Measurements from ENCODE around the gene ENPP1.

The ENPP1 gene

GRCh38 chr6:131787766-131788712, 19.8 kb upstream of the ENPP1 start:
- no peak for DNase-seq

DNA sequence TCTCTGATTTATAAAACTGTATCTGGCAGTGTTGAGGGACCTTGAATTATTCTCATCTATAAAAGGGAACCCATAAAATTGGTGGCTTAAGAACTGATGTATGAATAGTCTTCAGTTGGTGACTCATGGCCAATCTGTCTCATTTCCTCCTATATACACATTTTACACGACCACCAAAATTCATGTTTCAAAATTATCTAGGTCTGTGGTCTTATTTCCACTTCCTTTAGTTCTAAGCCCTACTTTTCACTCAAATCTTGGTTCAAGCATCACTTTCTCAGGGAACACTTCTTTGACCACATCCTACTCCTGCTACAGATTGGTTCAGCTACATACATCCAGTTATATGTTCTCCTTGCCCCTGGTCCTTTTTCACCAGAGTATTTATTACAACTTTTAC, 18.6 kb upstream of the ENPP1 start:
- no peak for DNase-seq

DNA sequence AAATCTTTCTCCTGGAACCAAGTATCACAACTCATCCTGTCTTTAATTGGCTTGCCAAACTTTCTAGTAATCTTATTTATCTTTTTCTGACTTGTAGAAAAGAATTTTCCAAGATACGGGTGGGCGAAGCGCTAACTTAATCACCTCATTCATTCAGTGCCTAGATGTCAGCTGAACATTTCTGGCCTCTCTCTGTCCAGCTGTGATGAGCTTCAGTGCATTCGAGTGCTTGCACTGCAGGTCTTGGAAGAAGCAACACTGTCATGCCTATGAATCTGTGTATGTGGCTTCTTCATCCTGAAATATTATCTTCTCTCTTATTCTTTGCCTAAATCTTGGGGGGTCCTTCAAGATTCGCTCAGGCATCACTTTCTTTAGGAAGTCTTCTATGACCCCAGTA, 16.3 kb upstream of the ENPP1 start:
- DNase-seq: no peak

GRCh38 chr6:131792091-131792496, 15.7 kb upstream of the ENPP1 start:
- DNase-seq: no peak

DNA sequence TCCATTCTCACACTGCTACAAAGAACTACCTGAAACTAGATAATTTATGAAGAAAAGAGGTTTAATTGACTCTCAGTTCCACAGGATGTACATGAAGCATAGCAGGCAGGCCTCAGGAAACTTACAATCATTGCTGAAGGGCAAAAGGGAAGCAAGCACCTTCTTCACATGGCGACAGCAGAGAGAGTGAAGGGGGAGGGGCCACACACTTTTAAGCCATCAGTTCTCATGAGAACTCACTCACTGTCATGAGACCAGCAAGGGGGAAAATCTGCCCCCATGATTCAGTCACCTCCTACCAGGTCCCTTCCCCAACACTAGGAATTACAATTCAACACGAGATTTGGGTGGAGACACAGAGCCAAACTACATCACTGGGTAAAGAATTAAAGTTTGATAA, 12.5 kb upstream of the ENPP1 start:
- no peak for DNase-seq

- no peak for DNase-seq
Measured at GRCh38 chr6:131802347-131802746, 5.5 kb upstream of the ENPP1 start.

- DNase-seq: no peak
Measured at GRCh38 chr6:131803007-131803769, 4.6 kb upstream of the ENPP1 start.

- DNase-seq: no peak
Measured at GRCh38 chr6:131804131-131804530, 3.7 kb upstream of the ENPP1 start.

- no peak for DNase-seq
Measured at GRCh38 chr6:131807321-131807643, 538 bp upstream of the ENPP1 start.

GRCh38 chr6:131808460-131809269, 845 bp downstream of the ENPP1 start:
- DNase-seq: no peak

DNA sequence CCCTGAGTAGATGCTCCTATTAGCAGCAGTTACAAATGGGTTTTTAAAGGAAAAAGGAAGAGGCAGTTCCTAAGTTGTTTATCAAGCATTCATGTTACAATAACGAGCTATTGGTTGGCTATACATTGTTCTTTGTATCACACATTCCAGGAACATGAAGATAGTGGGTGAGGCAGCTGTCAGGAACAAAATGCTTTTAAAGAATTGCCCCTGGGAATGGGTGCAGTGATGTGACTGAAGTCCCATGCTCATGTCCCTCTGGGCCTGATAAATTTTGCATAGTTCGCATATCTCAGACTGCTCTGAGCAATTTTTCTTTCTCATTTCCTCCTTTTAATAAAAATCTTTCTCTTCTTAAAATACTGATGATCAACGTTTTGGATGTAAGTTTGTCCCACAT, 3.7 kb downstream of the ENPP1 start:
- DNase-seq: no peak

DNA sequence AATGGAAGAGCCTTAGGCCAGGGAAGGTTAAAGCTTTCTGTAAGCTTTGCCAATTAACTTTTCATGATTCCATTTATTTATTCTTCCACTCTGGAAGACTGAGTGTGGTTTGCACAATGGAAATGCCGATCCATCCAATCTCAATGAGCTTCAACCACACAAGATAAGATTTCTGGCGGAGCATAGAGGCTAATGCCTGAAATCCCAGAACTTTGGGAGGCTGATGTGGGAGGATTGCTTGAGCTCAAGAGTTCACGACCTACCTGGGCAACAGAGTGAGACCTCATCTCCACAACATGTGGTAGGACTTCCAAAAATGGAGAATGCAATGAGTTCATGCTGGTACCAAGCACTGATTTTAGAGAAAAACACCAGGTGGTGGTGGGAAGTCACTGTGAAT, 6.2 kb downstream of the ENPP1 start:
- DNase-seq: peak; percentile 58

DNA sequence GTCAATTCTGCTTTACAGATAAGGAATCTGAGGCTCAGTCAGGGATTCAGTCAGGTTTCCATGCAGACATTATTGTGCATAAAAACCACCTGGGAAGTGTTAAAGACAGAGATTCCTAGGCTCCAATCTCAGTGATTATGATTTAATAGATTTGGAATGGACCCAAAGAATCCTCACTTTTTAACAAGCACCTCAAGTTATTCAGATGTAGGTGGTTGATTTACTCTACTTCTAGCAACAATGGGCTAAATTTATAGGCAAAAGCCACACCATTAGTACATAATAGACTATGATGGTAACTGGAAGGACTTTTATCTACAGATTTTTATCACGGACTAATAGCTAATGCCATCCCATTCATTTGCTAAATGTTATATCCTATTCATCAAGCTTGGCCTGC, 9.0 kb downstream of the ENPP1 start:
- no peak for DNase-seq

- no peak for DNase-seq
Measured at GRCh38 chr6:131819572-131820124, 11.8 kb downstream of the ENPP1 start.

GRCh38 chr6:131821010-131821807, 13.4 kb downstream of the ENPP1 start:
- no peak for DNase-seq

DNA sequence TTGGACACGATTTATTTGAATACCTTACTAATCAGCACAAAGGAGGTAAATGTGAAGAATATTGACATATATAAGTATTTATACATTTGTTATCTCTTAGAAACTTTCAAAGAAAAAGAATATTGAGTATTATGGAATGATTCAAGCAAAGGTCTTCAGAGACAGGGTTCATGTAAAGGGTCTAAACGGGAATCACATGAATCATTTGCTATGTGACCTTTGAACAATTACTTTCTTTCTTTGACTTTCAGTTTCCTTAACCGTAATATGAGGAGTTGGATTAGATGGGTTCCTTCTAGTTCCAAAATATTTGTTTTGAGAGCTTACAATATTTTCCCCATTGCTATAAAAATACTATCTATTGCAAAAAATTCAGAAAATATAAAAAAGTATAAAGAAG, 14.3 kb downstream of the ENPP1 start:
- DNase-seq: no peak

DNA sequence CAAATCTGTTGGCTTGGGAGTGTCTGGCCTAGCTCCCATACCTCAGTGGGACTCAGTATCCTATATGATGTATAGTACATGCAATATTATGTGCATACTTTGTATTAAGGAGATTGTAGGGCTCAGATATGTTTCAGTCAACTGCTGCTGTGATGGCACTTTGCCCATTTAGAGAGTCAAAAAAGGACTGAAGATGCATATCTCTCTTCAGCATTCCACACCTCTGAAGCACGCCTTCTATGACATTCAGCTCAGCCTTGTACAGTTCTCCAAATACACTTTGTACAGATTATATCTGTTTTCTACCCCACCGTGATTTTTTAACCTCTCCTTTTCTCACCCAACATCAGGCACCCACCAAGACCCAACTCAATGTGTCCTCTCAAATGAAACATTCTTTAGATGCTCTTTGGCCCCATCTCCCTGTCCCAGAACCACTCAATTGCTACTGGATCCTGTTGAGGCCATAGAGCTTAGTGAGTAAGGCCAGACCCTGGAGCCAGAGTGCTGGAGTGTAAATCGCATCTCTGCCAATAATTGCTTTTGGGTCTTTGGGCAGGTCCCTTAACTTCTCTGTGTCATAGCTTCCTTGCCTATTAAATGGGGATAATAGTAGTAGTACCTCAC, 15.6 kb downstream of the ENPP1 start:
- no peak for DNase-seq

DNA sequence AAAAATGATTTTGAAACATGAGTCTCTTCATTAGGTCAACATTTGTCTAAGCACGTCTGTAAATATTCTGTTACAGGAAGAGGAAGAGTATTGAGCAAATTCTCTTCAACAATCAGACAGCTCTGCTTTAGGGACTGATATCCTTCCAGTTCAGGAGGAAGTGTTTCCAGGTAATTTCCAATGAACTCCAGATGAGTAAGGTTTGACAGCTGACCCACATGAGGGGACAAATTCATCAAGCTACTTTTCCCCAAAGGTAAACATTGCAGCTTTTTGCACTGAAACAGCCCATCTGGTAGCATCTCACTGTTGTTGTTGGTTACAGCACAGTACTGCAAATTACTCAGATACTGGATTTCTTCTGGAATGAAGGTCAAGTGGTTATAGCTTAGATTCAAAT, 18.1 kb downstream of the ENPP1 start:
- no peak for DNase-seq

- DNase-seq: no peak
Measured at GRCh38 chr6:131828080-131828479, 20.3 kb downstream of the ENPP1 start.

DNA sequence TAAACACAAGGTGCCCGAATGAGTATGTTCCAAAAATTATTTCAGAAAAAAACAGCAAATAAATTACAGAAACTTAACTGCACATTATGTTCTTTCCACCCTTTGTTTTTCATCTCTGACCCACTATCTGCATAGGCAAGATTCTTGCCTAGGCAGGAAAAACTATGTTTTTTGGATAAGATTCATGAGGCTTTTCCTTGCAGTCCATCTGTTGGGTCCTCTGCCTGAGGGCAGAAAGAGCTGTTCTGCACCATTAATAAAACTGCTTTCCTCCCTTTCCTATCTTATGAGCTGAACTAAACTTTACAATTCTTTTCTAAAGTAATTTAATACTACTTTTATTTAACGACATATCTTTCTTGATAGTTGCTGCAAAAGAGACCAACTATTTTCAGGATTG, 21.1 kb downstream of the ENPP1 start:
- no peak for DNase-seq

DNA sequence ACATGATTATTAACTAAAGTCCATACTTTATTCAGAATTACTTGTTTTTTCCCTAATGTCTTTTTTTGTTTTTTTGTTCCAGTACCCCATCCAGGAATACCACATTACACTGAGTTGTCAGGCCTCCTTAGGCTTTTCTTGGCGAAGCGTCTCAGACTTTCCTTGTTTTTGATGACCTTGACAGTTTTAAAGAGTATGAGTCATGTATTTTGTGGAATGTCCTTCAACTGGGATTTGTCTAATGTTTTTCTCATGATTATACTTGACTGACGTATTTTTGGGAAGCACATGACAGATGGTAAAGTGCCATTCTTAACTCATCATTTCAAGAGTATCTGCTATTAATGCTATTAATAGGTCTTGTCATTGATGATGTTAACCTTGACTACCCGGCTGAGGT, 23.6 kb downstream of the ENPP1 start:
- DNase-seq: peak; percentile 81

DNA sequence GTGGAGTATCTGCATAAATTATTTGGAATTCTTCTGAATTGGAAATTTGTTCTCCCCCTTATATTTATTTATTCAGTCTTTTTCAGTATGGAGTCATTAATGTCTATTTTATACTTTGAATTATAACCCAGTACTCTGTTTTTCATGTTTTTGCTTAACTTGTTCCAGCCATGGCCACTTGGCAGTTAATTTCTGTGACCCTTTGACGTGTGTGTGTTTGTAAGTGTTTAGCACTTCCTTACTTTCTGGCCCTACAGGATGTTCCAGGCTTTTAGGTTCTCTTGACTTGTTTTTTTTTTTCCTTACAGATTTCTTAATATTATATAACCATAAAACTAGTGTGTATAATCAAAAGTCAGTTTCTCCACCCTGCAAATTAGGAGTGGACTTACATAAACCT, 24.1 kb downstream of the ENPP1 start:
- DNase-seq: no peak

All from kidney glomerular epithelial cell (primary cell).